NK-92 (cell line): Measurements from ENCODE around the gene CLSTN2.

Source experiments
- DNase-seq: peaks from one replicate; lab custom pipeline; 2025; ENCODE audit not compliant: unreplicated experiment; lab: John Stamatoyannopoulos, UW

The CLSTN2 gene

GRCh38 chr3:140573011-140573410 is 638.0 kb downstream of the CLSTN2 start:
- no peak for DNase-seq

- DNase-seq: no peak
Measured at GRCh38 chr3:140574375-140574774, 639.4 kb downstream of the CLSTN2 start.

- DNase-seq: no peak
Measured at GRCh38 chr3:140576449-140576848, 641.5 kb downstream of the CLSTN2 start.

GRCh38 chr3:140577911-140578310 is 642.9 kb downstream of the CLSTN2 start:
- DNase-seq: no peak

GRCh38 chr3:140579260-140579659 is 644.3 kb downstream of the CLSTN2 start:
- no peak for DNase-seq

GRCh38 chr3:140580746-140581145 is 645.8 kb downstream of the CLSTN2 start:
- DNase-seq: no peak

- no peak for DNase-seq
Measured at GRCh38 chr3:140584549-140584948, 649.6 kb downstream of the CLSTN2 start.

GRCh38 chr3:140585828-140586227 is 650.8 kb downstream of the CLSTN2 start:
- no peak for DNase-seq

GRCh38 chr3:140586311-140586710 is 651.3 kb downstream of the CLSTN2 start:
- DNase-seq: no peak

GRCh38 chr3:140588558-140588957 is 653.6 kb downstream of the CLSTN2 start:
- DNase-seq: no peak

GRCh38 chr3:140593766-140594165 is 658.8 kb downstream of the CLSTN2 start:
- DNase-seq: no peak

GRCh38 chr3:140595295-140595694 is 660.3 kb downstream of the CLSTN2 start:
- no peak for DNase-seq

- no peak for DNase-seq
Measured at GRCh38 chr3:140597364-140597763, 662.4 kb downstream of the CLSTN2 start.

- no peak for DNase-seq
Measured at GRCh38 chr3:140597792-140598191, 662.8 kb downstream of the CLSTN2 start.

- no peak for DNase-seq
Measured at GRCh38 chr3:140599009-140599408, 664.0 kb downstream of the CLSTN2 start.

- no peak for DNase-seq
Measured at GRCh38 chr3:140599496-140599895, 664.5 kb downstream of the CLSTN2 start.

- DNase-seq: no peak
Measured at GRCh38 chr3:140601881-140602280, 666.9 kb downstream of the CLSTN2 start.

GRCh38 chr3:140602781-140603180 is 667.8 kb downstream of the CLSTN2 start:
- DNase-seq: no peak

- no peak for DNase-seq
Measured at GRCh38 chr3:140603766-140604165, 668.8 kb downstream of the CLSTN2 start.

- no peak for DNase-seq
Measured at GRCh38 chr3:140610544-140610943, 675.6 kb downstream of the CLSTN2 start.

GRCh38 chr3:140614001-140614400 is 679.0 kb downstream of the CLSTN2 start:
- no peak for DNase-seq

GRCh38 chr3:140617135-140617534 is 682.1 kb downstream of the CLSTN2 start:
- DNase-seq: no peak

- DNase-seq: no peak
Measured at GRCh38 chr3:140626856-140627255, 691.9 kb downstream of the CLSTN2 start.
